GM23248 (cell line): ENCODE results near the gene NRIP3. TPM values are rescaled to one million over a fixed set of nuclear protein-coding genes. Genes with fewer than 3 reads are reported as not detected.
A peak's percentile ranks its signal among the peaks of the same experiment; 100 is the strongest.

ENCODE experiments used
- DNase-seq: peaks from one replicate; pipeline ENCODE4 v3.0.0-alpha.2; 2015
- H2AFZ ChIP-seq: fragments of 200-600 bp; sonication (generic); 2 replicates; pipeline ENCODE4 v1.6.1; 2016; ENCODE audit warnings: antibody characterized with exemption
- H3F3A ChIP-seq: fragments of 200-600 bp; sonication (generic); 2 replicates; pipeline ENCODE4 v1.6.1; 2016; ENCODE audit warnings: mild to moderate bottlenecking, antibody characterized with exemption, mixed run types; ENCODE audit not compliant: insufficient read depth
- H3K27ac ChIP-seq: fragments of 200-600 bp; sonication (generic); 2 replicates; pipeline ENCODE4 v1.5.1; 2016; ENCODE audit warnings: mild to moderate bottlenecking
- H3K27me3 ChIP-seq: fragments of 200-600 bp; sonication (generic); replicated peaks from 2 replicates; pipeline ENCODE4 v1.6.1; 2016; ENCODE audit warnings: mild to moderate bottlenecking; ENCODE audit not compliant: insufficient read depth
- H3K36me3 ChIP-seq: fragments of 200-600 bp; sonication (generic); 2 replicates; pipeline ENCODE4 v1.6.1; 2016; ENCODE audit warnings: low read depth, mild to moderate bottlenecking
- H3K4me1 ChIP-seq: fragments of 200-600 bp; sonication (generic); 2 replicates; pipeline ENCODE4 v1.6.1; 2016; ENCODE audit warnings: mild to moderate bottlenecking; ENCODE audit not compliant: insufficient read depth
- H3K4me2 ChIP-seq: fragments of 200-600 bp; sonication (generic); one replicate; pipeline ENCODE4 v1.6.1; 2016; ENCODE audit warnings: mild to moderate bottlenecking; ENCODE audit not compliant: unreplicated experiment
- H3K4me3 ChIP-seq: fragments of 200-600 bp; sonication (generic); 2 replicates; pipeline ENCODE4 v1.5.1; 2016; ENCODE audit warnings: mild to moderate bottlenecking
- H3K79me2 ChIP-seq: fragments of 200-600 bp; sonication (generic); 2 replicates; pipeline ENCODE4 v1.6.1; 2016; ENCODE audit warnings: mild to moderate bottlenecking; ENCODE audit not compliant: insufficient read depth
- H3K9ac ChIP-seq: fragments of 200-600 bp; sonication (generic); 2 replicates; pipeline ENCODE4 v1.6.1; 2016; ENCODE audit warnings: mild to moderate bottlenecking
- H3K9me2 ChIP-seq: fragments of 200-600 bp; sonication (generic); 2 replicates; pipeline ENCODE4 v1.6.1; 2016; ENCODE audit warnings: mixed run types, mild to moderate bottlenecking, moderate library complexity; ENCODE audit not compliant: insufficient read depth
- H3K9me3 ChIP-seq: fragments of 200-600 bp; sonication (generic); one replicate; pipeline ENCODE4 v1.6.1; 2017; ENCODE audit warnings: low read depth
- H4K20me1 ChIP-seq: fragments of 200-600 bp; sonication (generic); 2 replicates; pipeline ENCODE4 v1.6.0; 2016; ENCODE audit not compliant: insufficient read depth
- EZH2 ChIP-seq: fragments of 200-600 bp; sonication (generic); IDR thresholded peaks from 2 replicates; pipeline ENCODE4 v1.6.1; 2018; ENCODE audit warnings: antibody characterized with exemption, mild to moderate bottlenecking; ENCODE audit not compliant: insufficient read depth, poor library complexity, severe bottlenecking
- EZH2phosphoT487 ChIP-seq: fragments of 200-600 bp; sonication (generic); IDR thresholded peaks from 2 replicates; pipeline ENCODE4 v1.6.1; 2018; ENCODE audit warnings: antibody characterized with exemption, moderate library complexity, mild to moderate bottlenecking, low read depth; ENCODE audit not compliant: insufficient read depth
- WGBS, 2 experiments: methylation state at CpG; one replicate each; pipeline ENCODE4 v1.1.6; 2015 to 2017; ENCODE audit warnings: low lambda C conversion rate in 2 of 2, low coverage in 1 of 2; ENCODE audit errors: missing lambda C conversion rate in 2 of 2; 5-methylcytosine and 5-hydroxymethylcytosine counted together
- in situ Hi-C: fragments of 300-500 bp; cut with MboI; formaldehyde crosslinking; loops from 2 replicates; pipeline ENCODE4 v1.15.0; 2020
- polyA plus RNA-seq: library from polyadenylated mRNA; unstranded; fragments of >200 nt; fragmentation: Nextera tagmentation; extraction: Ambion mirVana; gene quantifications from 2 replicates; pipeline ENCODE4 v1.2.1, GENCODE V29; 2016
- total RNA-seq: library from RNA; depleted of rRNA; stranded (reverse); fragments of >200 nt; shearing (Covaris generic); gene quantifications from 2 replicates; pipeline ENCODE4 v1.2.3, GENCODE V29; 2014

The NRIP3 gene
- total and polyA plus RNA-seq, 2 experiments from 2014 or later: 4.8 to 10.8 TPM

- Histone ChIP-seq H3K4me3 (peak overlapping the region; percentile 81), H3K79me2 (peaks cover 52% of the 10 kb centered on the region), H3F3A (peaks cover 18% of the 10 kb centered on the region), H3K4me1 (peaks cover 16% of the 10 kb centered on the region), H3K27ac (peak overlapping the region; percentile 83), H3K36me3 (no peaks in the 10 kb centered on the region), H3K9ac (peak overlapping the region; percentile 90), H3K9me3 (no peaks in the 10 kb centered on the region), H3K4me2 (peak overlapping the region; percentile 91), H2AFZ (peak overlapping the region; percentile 91), H4K20me1 (no peaks in the 10 kb centered on the region), H3K9me2 (no peaks in the 10 kb centered on the region), H3K27me3 (no peaks in the 10 kb centered on the region)
- peak; percentile 85 for DNase-seq
- in situ Hi-C loops: loop anchor here (25.0 kb wide), 1 partner anchor 726 kb away; no protein-coding TSS in a partner anchor
- 0 to 4% methylated on average over 17 to 28 of the region's 39 CpGs for WGBS, 2 experiments
- no peak for TF ChIP-seq EZH2
- TF ChIP-seq EZH2phosphoT487: no peak
Measured at GRCh38 chr11:8963569-8964323, 40.1 kb downstream of the NRIP3 start.

DNA sequence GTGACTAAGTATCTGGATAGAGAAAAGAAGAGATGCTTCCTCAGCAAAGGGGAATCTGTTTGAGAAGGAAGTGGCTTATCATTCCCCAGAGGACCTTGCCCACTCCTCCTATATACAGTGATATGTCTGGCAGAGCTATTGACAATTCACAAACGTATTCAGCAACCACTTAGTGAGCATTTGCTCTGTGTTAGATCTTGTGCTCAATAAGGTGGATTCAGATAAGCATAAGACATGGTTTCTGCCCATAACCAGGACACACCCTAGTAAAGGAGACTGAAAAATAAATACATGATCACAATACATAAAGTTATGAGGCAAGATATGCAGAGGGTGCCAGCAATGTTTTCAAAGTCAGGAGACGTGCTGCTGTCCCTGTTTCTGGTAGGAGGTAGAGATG is 41.0 kb downstream of the NRIP3 start:
- Histone ChIP-seq H3F3A (peaks cover 18% of the 10 kb centered on the region), H3K9ac (peak overlapping the region; percentile 90), H2AFZ (no peak overlapping the region), H3K27ac (no peak overlapping the region), H3K27me3 (no peaks in the 10 kb centered on the region), H3K9me2 (no peaks in the 10 kb centered on the region), H4K20me1 (no peaks in the 10 kb centered on the region), H3K36me3 (no peaks in the 10 kb centered on the region), H3K4me1 (peaks cover 16% of the 10 kb centered on the region), H3K4me3 (peak overlapping the region; percentile 81), H3K4me2 (peak overlapping the region; percentile 91), H3K79me2 (peaks cover 61% of the 10 kb centered on the region), H3K9me3 (no peaks in the 10 kb centered on the region)
- peak; percentile 17 for DNase-seq
- WGBS, 2 experiments: 23% methylated on average over 2 of the region's 2 CpGs
- TF ChIP-seq EZH2: no peak
- no peak for TF ChIP-seq EZH2phosphoT487
- in situ Hi-C loops: loop anchor here (25.0 kb wide), 1 partner anchor 726 kb away; no protein-coding TSS in a partner anchor

GRCh38 chr11:8961401-8961800 is 42.4 kb downstream of the NRIP3 start:
- H3K27ac ChIP-seq: no peak overlapping the region
- no peaks in the 10 kb centered on the region for H3K9me3 ChIP-seq
- no peak overlapping the region for H2AFZ ChIP-seq
- no peaks in the 10 kb centered on the region for H3K36me3 ChIP-seq
- H3F3A ChIP-seq: peaks cover 18% of the 10 kb centered on the region
- no peaks in the 10 kb centered on the region for H4K20me1 ChIP-seq
- no peaks in the 10 kb centered on the region for H3K27me3 ChIP-seq
- 33 to 36% methylated on average over 2 of the region's 2 CpGs for WGBS, 2 experiments
- H3K9me2 ChIP-seq: no peaks in the 10 kb centered on the region
- TF ChIP-seq EZH2: no peak
- no peak for TF ChIP-seq EZH2phosphoT487
- in situ Hi-C loops: loop anchor here (25.0 kb wide), 1 partner anchor 724 kb away; no protein-coding TSS in a partner anchor
- H3K9ac ChIP-seq: no peak overlapping the region; the same call in 1 of the 2 replicates
- peaks cover 75% of the 10 kb centered on the region for H3K79me2 ChIP-seq
- no peak overlapping the region for H3K4me2 ChIP-seq
- no peak for DNase-seq
- peaks cover 16% of the 10 kb centered on the region for H3K4me1 ChIP-seq
- no peak overlapping the region for H3K4me3 ChIP-seq

DNA sequence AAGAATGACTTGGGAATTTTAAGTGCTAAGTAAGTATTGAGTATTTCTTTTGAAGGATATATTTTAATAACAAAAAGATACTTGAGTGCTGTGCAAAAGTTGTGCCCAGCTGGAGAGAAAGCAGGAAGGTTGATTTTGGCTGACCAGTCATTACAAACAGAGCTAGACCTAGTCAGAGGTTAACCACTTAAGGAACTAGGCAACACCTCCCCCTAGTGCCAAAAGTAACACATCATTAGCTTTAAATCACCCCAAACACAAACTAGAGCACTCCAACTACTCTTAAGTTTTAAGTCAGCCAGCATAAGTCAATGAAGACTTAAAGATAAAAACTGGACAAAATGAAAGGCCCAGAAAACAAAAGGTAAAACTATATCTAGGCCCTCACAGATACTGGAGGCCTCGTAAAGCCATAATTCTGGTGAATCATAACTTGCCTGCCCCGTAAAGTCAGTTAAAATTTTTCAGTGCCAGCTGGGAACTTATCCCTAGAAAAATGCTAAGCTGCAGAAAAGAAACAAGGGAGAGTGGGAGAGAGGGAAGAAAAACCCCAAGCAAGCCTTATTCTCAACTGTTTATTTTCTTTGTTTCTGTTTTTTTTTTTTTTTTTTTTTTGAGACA is 44.1 kb downstream of the NRIP3 start:
- peak overlapping the region; percentile 39 for H3K9ac ChIP-seq
- DNase-seq: peak; percentile 87
- H3K9me3 ChIP-seq: no peaks in the 10 kb centered on the region
- H3K36me3 ChIP-seq: no peaks in the 10 kb centered on the region
- H2AFZ ChIP-seq: no peak overlapping the region
- 0 to 4% methylated on average over 2 of the region's 2 CpGs for WGBS, 2 experiments
- H3K27ac ChIP-seq: peak overlapping the region; percentile 14; the same call in 1 of the 2 replicates
- H3K27me3 ChIP-seq: no peaks in the 10 kb centered on the region
- H3K9me2 ChIP-seq: no peaks in the 10 kb centered on the region
- TF ChIP-seq EZH2 (no peak), EZH2phosphoT487 (no peak)
- H3K4me2 ChIP-seq: peak overlapping the region; percentile 60
- in situ Hi-C loops: loop anchor here (25.0 kb wide), 1 partner anchor 722 kb away; no protein-coding TSS in a partner anchor
- H4K20me1 ChIP-seq: no peaks in the 10 kb centered on the region
- 0 out of 2 replicates have a peak, but pooled peaks cover 13% of the 10 kb centered on the region for H3F3A ChIP-seq
- H3K4me1 ChIP-seq: peaks cover 16% of the 10 kb centered on the region
- H3K79me2 ChIP-seq: peaks cover 85% of the 10 kb centered on the region
- H3K4me3 ChIP-seq: peak overlapping the region; percentile 10; the same call in 1 of the 2 replicates
